Upper lobe of left lung (tissue), 6 donors: ENCODE results near the gene BTN2A1. TPM values are rescaled to one million over a fixed set of nuclear protein-coding genes. Genes with fewer than 3 reads are reported as not detected.

Experiments
- ATAC-seq, 2 donors: fragments of 200-7000 bp; cut with Tn5 transposase; one replicate each; pipeline ENCODE4 v1.9.1; 2022; ENCODE audit warnings: mild to moderate bottlenecking in 2 of 2, moderate library complexity in 2 of 2; ENCODE audit not compliant: low FRiP score in 2 of 2
- DNase-seq, 2 donors: peaks; one replicate each; pipeline ENCODE4 v3.0.0-alpha.2; 2019 to 2020
- H3K27ac ChIP-seq, 4 donors: fragments of 200-600 bp; sonication (generic); one replicate each; pipeline ENCODE4 v1.5.1; 2016 to 2019
- H3K27me3 ChIP-seq, 4 donors: fragments of 200-600 bp; sonication (generic); one replicate each; pipeline ENCODE4 v1.5.1; 2017 to 2019
- H3K36me3 ChIP-seq, 4 donors: fragments of 200-600 bp; sonication (generic); one replicate each; pipeline ENCODE4 v1.5.1; 2016 to 2019
- H3K4me1 ChIP-seq, 4 donors: fragments of 200-600 bp; sonication (generic); one replicate each; pipeline ENCODE4 v1.5.1; 2018 to 2019
- H3K4me3 ChIP-seq, 4 donors: fragments of 200-600 bp; sonication (generic); one replicate each; pipeline ENCODE4 v1.5.1; 2017 to 2019; ENCODE audit warnings: mild to moderate bottlenecking in 2 of 4, moderate library complexity in 1 of 4
- H3K9me3 ChIP-seq, 4 donors: fragments of 200-600 bp; sonication (generic); one replicate each; pipeline ENCODE4 v1.5.1; 2018 to 2019
- CTCF ChIP-seq, 6 experiments: fragments of 450-650 bp in 4 of 6; fragments of 200-600 bp in 2 of 6; sonication (generic) in 2 of 6; IDR thresholded peaks; one replicate each; pipeline ENCODE4 v1.5.1; 2016 to 2019; ENCODE audit warnings: antibody characterized with exemption in 6 of 6
- EP300 ChIP-seq, 4 donors: sonication (generic); formaldehyde crosslinking; IDR thresholded peaks; one replicate each; pipeline ENCODE4 v1.5.1; 2017; ENCODE audit warnings: antibody characterized with exemption in 4 of 4, control low read depth in 2 of 4
- POLR2A ChIP-seq, 4 donors: fragments of 450-650 bp; IDR thresholded peaks; one replicate each; pipeline ENCODE4 v1.5.1; 2016 to 2017; ENCODE audit warnings: antibody characterized with exemption in 4 of 4, mild to moderate bottlenecking in 2 of 4
- POLR2AphosphoS5 ChIP-seq, 2 donors: sonication (generic); formaldehyde crosslinking; IDR thresholded peaks; one replicate each; pipeline ENCODE4 v1.5.1; 2017; ENCODE audit warnings: antibody characterized with exemption in 2 of 2
- WGBS, 2 donors: methylation state at CpG; one replicate each; pipeline ENCODE4 v1.1.5; 2017 to 2018; 5-methylcytosine and 5-hydroxymethylcytosine counted together
- small RNA-seq, 4 donors: library from RNA; depleted of rRNA; stranded (forward); fragments of <200 nt; gene quantifications; one replicate each; pipeline ENCODE3, GENCODE V24; 2016
- total RNA-seq, 6 donors: library from RNA; depleted of rRNA in 4 of 6; stranded (reverse); fragments of >200 nt in 4 of 6; gene quantifications; one replicate each; pipeline versions ENCODE4 v1.1.0 to v1.2.1, GENCODE V29; 2016 to 2021
- donor health status: DM: no; HTN: no; CAD: no; lungs with moderate emphysema.
- donor health status: DM: no; HTN: yes; CAD: no; lungs with severe emphysema.

BTN2A1 gene
- total RNA-seq, 6 donors from 2014 or later, result 17.2 to 34.6 (median 21.2) TPM

DNA sequence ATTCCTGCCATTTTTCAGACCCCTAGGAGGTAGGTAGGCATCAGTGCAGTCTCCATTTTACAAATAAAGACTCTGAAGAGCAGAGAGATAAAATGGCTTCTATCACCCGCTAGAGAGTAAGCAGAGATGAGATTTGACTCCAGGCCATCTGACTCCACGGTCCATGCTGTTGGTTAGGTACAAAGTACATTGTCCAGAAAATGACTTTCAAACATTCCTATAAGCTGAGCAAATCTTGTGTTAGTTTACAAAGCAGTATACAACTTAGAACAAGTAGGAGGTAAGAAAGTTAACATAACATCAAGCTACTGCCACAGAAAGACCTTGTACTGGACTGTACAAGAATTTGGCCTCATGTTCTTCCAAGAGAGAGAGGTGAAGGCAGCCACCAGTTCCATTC is 57.2 kb downstream of the BTN2A1 start:
- 83 to 94% methylated on average over 2 of the region's 2 CpGs for WGBS, 2 donors
- Histone ChIP-seq H3K9me3 (no peaks in the 10 kb centered on the region), H3K4me1 (no peaks in the 10 kb centered on the region), H3K27ac (no peak overlapping the region), H3K27me3 (no peaks in the 10 kb centered on the region), H3K4me3 (no peak overlapping the region), H3K36me3 (no peaks in the 10 kb centered on the region)
- TF ChIP-seq POLR2AphosphoS5 (IDR thresholded peaks at IDR 0.05), result no peak
- no peak for TF ChIP-seq EP300 (IDR thresholded peaks at IDR 0.05)
- no peak for TF ChIP-seq POLR2A (IDR thresholded peaks at IDR 0.05)
- no peak for TF ChIP-seq CTCF (IDR thresholded peaks at IDR 0.05)
- ATAC-seq (no peak), DNase-seq (no peak)

DNA sequence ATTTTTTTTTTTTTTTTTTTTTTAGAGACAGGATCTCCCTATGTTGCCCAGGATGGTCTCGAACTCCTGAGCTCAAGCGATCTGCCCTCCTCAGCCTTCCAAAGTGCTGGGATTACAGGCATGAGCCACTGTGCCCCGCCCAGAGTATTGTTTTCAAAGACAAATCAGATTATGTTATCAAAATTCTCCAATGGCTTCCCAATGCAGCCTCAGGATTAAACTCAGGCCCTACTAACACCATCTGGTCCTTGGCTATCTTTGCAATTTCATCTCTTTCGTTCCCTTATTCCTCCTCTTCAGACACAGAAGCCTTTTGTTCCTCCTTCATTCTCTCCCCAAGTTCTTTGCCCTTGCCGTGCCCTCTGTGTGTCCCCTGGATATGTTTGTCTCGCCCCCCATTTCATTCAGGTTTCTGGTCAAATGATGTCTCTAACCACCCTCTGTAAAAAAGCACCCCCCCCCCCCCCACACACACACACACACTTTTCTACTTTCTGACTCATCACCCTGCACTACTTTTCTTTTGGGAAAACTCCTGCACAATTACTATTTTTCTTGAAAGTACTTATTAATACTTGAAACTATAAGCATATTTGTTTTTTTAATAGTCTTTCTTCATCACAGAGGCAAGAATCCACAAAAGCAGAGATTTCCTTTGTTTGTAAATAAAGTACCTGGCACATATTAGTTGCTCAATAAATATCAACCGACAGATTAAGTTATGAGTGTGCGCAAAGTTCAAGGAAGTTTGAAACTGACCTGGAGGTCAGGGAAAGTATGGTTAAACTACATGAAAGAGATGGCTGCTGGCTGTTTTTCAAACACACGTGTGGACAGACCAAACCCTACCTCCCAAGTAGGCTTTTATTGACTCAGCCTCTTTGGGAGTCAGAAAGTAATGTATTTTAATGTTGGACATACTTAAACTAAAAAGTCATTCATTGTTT is 59.0 kb downstream of the BTN2A1 start:
- H3K27me3 ChIP-seq, result no peaks in the 10 kb centered on the region
- peaks cover 4 to 5% (median 4%) of the 10 kb centered on the region in 4 donors for H3K4me1 ChIP-seq
- WGBS, 2 donors, result 74 to 79% methylated on average over 9 of the region's 9 CpGs
- no peak for ATAC-seq
- TF ChIP-seq CTCF (IDR thresholded peaks at IDR 0.05) (no peak), EP300 (IDR thresholded peaks at IDR 0.05) (no peak), POLR2A (IDR thresholded peaks at IDR 0.05) (no peak), POLR2AphosphoS5 (IDR thresholded peaks at IDR 0.05) (no peak)
- H3K4me3 ChIP-seq, result no peak overlapping the region
- H3K9me3 ChIP-seq, result no peaks in the 10 kb centered on the region
- no peaks in the 10 kb centered on the region for H3K36me3 ChIP-seq
- no peak for DNase-seq
- no peak overlapping the region for H3K27ac ChIP-seq

Small RNAs within 50 kb of the gene (small RNA-seq; reads per million reads assigned to genes)
- 0 reads per million in 4 donors for gene RNU6-502P

Other genes starting within 250 kb of the BTN2A1 start
- gene BTN3A2, start 92.8 kb upstream of the BTN2A1 start, total RNA-seq, result 10 to 100 TPM; 30.1 to 71.2 (median 54.2) TPM
- gene BTN2A2, start 74.8 kb upstream of the BTN2A1 start, total RNA-seq, result 10 to 100 TPM; 12.2 to 59.7 (median 26.3) TPM
- 10 to 100 TPM; 24.9 to 55.8 (median 34.6) TPM for gene BTN3A1, start 55.7 kb upstream of the BTN2A1 start, total RNA-seq
- 10 to 100 TPM; 18.7 to 51.3 (median 38.0) TPM for gene BTN3A3, start 17.5 kb upstream of the BTN2A1 start, total RNA-seq
- gene BTN1A1, start 42.3 kb downstream of the BTN2A1 start, total RNA-seq, result not detected
- gene HMGN4, start 80.4 kb downstream of the BTN2A1 start, total RNA-seq, result 10 to 100 TPM; 35.6 to 76.7 (median 45.5) TPM
- 10 to 100 TPM in 4 of 6 donors, 1 to 10 TPM in 2; 6.3 to 22.5 (median 15.4) TPM for gene ABT1, start 139.0 kb downstream of the BTN2A1 start, total RNA-seq
- 10 to 100 TPM in 5 of 6 donors, 1 to 10 TPM in 1; 9.1 to 27.3 (median 17.1) TPM for gene ZNF322, start 201.8 kb downstream of the BTN2A1 start, total RNA-seq